ENCODE measurements around the gene HIPK2.

Gene HIPK2

DNA sequence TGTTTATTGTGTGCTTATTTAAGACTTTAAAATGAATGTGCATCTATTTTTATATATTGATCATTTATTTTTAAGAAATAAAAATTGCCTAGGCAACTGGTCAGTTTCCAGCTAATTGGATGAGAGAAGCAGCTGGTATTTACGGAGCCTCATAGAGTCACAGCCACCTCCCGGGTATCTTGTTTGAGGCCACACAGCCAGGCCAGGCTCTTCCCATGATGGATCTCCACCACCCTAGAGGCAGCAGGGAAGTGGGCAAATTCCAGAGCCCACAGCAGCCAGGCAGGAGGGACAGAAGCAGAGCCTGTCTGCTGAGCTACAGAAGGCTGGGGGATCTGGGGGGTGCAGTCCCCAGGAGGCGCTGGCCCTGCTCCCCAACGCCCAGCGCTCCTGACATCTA, 192.8 kb downstream of the HIPK2 start:
- DNase-seq: no peak

DNA sequence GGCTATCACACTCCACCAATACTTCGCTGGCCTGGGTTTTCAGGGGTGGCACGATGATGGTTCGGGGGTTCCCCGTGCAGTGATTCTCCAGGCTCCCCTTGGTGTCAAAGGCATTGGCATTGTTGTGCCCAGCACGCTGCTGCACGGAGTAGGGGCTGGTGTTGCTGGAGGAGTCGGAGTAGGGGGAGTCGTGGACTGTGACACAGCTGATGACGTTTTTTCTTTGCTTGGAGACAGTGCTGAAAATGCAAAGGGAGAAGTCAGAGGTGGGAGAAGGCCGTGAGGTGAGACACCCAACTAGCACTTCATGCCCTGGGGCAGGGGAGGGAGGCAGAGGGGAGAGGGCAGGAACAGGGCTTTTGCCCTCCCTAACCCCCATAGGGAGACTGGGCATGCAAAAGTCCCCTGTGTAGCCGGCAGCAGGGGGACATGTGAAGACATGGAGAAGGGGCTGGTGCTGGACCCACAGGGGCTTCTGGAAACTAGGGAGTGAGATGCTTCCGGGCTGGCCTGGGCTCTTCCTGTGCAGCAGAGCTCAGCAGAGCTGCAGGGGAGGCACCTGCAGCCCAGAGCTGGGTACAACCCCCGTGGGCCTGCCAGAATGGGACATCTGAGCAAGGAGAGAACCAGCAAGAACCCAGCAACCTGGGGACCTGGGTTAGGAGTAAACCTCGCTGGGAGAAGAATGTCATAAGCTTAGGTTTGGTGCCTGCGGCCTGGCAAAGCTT, 193.8 kb downstream of the HIPK2 start:
- no peak for DNase-seq

DNA sequence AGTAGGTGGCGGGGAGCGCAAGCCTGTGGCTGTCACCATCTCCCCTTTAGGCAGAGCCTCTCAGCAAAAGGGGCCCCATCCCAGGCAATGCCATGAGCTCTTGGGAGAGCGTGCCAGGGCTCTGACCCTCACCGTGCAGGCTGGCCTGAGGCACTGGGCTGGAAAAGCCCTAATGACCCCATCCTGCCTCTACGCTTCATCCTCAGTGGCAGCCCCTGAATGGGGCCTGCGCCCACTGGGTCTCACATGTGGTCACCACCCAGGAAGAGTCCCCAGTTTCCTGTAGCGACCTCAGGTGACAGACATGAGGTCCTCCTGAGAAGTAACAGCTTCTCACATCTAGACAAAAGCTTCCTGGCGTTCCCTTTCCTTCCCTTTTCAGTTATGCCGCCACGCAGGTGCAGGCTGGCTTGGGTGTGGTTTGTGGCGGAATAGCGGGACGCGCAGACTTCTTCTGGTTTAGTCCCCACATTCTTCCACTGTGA, 195.1 kb downstream of the HIPK2 start:
- no peak for DNase-seq

DNA sequence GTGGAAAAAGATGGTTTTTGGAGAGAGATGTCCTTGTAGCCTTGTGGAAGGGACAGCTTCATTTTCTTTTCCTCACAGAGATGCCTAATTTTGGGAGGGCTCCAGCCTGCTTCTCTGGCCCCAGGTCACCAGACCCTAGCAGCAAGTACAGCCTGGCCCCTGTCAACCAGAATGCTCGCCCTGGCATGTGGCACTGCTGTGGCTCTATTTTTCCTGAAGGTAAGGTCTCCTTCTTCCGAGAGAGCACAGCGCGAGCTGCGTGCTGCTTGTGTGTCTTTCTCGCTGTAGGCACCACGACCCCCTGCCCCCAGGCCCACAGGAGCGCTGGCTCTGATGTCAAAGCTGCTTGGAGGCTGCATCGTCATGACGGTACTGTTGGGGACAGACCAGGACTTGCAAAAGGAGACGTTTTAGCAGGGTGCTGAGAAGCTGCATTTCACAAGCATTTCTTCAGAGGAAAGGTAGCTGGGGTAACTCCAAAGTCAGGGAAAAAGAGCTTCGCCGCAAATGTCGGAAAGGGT, 195.6 kb downstream of the HIPK2 start:
- no peak for DNase-seq

DNA sequence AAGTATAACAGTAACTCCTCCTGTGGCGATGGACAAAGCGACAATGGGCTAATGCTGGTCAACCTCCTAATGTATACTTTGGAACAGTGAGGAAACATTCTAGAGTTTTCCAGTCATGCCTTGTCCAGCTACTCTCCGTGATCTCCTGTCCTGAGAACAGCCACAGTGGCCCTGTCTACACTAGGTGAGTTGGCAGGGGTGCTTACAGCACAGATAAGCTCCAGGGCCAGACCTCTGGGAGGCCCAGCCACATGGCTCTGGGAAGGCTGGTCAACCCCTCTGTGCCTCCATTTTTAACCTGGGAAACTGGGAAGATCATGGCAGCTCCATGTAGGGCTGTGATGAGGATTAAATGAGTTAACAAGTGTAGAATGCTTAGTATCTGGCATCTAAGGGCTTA, 197.4 kb downstream of the HIPK2 start:
- DNase-seq: no peak

DNA sequence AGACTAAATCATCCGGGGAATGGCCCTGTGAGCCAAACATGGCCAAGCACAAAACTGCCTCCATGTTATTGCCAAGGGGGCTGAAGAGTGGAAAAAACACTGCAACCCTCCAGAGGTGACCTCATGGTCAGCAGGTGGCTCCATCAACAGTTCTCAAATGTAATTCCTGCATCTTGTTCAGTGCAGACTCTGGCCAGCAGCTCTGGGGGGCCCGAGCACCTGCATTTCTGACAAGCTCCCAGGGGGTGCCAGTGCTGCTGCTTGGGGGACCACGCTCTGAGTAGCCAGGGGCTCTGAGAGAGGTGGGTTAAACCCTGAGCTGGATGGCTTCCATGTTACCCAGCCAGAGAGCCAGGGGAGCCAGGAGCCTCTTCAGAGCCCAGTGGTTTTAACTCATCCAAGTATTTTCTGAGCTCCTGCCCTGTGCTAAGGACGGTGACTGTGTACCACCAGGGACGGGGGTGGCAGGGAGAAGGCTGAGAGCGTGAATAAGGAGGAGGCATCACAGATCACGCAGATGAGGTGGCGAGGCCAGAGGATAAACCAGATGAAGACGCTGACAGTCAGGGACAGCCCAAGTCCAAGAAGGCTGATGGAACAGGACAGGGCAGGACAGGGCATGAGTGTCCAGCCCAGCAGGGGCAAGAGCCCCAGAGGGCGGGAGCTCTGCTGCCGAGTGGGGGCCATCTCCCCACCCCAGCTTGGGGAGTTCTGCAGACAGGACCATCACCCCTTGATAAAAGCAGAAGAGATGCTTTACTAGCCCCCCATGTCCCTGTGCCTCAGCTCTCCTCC, 201.4 kb downstream of the HIPK2 start:
- DNase-seq: no peak

DNA sequence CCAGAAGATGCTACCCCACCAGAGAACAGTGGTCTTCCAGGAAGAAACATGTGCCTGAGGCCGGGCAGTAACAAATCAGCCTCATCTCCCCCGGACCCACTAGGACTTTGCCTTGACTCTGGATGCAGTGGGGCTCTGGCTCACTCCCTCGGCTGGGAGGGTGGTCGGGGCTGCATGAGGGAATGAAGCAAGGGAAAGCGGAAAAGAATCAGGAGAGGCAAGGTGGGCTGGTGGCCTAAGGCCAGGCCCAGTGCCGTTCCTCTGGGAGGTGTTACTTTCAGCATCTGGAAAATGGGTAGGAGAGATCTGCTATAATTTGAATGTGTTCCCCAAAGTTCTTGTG, 202.5 kb downstream of the HIPK2 start:
- no peak for DNase-seq

DNA sequence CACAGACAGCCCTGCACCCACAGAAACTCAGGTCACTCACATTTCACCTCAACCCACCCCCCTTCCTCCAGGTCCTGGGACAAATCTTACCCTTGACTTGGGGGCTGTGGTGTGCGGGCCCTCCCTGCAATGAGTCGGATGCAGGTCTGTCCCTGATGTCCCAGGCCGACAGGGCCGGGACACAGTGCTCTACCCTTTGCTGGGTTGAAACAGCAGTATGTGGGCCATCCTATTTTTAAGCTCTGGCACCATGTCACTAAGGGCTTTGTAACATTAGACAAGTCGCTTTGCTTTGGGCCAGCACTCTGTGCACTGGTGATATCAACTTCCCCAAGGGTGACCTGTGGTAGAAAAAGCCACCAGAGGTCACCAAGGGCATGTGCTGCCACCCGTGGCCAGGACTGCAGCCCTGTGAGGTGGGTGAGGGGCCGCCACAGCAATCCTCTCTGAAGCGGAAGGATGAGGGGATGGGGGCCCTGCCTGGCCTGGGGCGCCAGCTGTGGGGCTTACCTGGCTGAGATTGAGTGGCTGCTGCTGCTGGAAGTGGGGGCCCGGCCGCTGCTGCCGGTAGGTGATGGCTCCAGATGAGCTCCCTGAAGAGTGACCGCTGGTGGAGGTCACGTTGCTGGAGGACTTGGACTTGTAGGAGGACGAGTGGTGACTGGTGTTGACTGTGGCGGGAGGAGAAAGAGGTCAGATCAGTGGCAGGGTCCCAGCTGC, 203.0 kb downstream of the HIPK2 start:
- DNase-seq: no peak

DNA sequence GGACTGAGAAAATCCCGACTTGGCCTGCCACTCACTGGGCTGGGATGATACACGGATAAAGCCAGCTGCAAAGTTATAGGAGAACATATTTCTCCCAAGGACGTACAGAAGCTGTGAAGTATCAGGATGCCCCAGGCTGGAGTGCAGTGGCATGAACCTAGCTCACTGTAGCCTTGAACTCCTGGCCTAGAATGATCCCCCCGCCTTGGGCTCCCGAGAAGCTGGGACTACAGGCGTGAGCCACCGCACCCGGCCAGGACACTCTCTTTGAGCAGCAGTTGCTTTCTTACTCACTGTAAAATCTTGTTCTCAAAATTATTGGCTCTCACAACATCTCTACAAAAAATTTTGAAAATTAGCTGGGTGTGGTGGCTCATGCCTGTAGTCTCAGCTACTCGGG, 203.9 kb downstream of the HIPK2 start:
- no peak for DNase-seq

DNA sequence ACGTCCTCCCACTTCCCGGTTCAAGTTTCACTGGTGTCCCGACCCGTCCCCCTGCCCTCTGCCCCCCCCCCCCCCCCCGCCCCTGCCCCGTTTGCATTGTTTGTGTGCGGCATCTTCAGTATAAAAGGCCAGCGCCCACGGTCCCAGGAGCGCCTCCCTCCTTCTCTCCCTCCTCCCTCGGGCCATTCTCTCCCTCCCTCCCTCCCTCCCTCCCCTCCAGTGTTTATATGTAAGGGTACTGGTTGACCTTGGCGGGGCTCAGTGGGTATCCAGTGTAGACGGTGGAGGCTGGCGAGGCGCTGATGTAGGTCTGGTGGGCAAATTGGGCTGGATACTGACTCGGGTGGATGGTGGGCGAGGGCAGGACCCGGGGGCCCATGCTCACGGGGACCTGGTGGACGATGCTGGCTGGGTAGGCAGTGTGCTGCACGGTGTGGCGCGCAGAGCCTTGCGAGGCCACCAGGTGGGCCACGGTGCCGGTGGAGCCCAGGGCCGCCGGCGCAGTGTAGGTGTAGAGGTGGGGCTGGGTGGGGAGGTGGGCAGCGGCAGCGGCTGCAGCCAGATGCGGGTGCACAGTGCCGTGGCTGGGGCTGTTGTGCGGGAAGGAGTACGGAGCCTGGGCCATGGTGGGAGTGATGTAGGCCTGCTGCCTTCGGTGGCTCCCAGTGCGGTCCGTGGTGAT, 205.0 kb downstream of the HIPK2 start:
- no peak for DNase-seq

DNA sequence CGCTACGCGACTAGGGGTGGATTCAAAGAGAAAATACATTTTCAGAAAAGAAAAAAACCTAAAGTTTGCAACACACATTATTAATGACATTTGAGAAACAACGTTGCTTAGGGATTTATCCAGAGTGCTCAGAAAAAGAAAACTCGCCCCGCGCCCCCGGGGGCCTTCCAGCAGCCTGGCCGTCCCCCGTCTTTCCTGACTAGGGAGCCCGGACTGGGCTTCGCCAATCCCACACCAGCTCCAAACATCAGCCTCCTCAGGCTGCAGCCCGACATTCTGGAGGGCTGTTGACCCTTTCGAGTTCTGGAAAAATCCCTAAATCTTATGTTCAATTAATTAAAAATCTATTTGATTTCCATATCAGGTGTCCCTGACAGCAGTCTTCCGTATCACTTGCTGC, 205.7 kb downstream of the HIPK2 start:
- DNase-seq: no peak

DNA sequence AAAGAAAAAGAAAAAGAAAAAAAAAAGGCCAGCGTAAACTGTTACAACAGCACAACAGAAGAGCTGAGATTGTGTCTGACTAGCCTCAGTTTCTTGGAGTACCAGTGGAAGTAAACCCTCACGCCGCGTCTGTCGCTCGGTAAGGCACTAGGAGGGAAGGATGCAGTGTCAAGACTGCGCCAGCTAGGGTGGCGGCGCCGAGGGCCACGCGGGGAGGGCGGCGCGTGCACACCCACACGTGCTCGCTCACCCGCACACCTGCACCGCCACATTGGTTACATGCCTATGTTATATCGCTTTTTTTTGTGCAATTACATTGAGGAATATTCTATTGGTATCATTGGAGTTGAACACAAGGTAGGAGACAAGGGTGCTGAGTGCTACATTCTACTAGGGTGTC, 206.1 kb downstream of the HIPK2 start:
- DNase-seq: no peak

DNA sequence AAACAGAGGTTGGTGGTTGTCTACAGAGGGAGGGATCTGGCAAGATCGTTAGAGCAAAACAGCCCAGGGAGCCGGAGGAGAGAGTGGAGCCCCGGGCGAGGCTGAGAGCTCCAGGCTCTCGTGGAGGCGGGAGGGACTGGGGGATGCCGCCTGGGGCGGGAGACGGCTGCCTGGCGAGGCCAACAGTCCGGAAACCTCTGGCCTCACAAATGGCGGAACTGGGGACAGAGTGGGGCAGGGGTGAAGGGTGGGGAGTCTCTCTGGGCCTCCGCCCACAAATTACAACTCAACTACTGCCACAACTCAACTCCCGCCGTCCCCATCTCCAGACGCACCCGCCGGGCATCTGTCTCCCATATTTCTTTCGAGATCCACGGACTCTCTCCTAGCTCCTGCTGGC, 206.6 kb downstream of the HIPK2 start:
- DNase-seq: no peak

DNA sequence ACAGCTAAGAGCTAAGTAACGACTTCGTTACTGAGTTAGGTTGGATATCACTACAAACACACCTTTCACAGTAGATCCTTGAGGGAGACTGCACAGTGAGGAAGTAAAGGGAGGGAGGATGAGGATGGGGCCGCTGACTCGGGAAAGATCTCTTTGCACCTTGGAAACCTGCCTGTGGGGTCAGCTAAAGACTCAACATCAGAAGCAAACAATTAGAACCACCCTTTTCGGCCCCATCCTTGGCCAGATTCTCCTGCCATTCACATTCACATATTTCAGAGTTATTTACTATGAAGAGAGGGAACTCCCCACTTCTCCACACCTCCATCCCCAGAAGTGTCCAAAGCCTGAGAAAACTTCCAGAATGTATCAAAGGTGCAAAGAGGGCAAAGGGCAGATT, 207.2 kb downstream of the HIPK2 start:
- no peak for DNase-seq

DNA sequence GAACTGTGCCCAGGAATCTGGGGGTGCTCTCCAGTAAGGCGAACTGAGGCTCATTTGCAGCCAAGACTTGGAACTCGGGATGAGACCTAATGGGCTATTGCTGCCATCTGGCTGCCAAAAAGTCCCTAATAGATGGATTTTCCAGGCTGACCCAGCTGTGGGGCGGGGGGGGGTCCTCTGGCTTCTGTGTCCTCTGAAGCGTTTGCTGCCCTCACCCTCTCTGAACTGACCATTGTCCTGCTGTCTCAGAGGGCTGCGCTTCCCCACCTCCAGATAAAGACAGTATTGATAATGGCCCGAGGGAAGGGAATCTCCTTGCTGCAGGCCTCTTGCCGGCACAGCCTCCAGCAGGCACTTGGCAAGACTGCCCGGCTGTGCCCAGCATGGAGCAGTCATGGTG, 207.7 kb downstream of the HIPK2 start:
- no peak for DNase-seq

DNA sequence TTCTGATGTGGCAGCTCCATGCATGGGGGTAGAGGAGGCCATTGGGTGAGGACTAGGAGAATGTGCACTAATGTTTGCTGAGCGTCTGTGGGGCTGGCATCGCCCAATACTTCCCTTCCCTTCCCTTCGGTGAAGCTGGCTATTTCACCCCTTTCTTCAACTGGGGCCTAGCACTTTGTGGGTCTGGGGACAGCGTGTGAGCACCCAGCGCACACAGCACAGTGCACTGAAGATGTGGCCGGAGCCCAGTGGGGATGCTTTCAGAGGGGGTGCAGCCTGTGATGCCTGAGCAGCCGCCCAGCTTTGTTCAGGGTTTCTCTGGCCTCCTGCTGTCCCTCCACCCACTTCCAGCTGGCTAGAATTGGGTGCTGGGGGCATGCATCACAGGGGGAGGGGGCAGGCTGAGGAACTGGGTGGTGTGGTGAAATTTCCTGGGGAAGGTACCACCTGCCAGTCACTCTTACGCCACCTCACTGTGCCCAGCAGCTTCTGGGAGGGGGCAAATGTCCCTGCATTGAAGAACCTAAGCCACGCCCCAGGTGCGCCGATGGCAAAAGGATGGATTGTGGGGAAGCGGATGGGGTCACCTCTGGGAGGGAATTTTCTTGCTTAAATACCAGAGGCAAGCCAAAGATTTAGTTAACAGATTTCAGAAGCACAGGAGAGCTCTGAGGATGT, 208.8 kb downstream of the HIPK2 start:
- no peak for DNase-seq

DNA sequence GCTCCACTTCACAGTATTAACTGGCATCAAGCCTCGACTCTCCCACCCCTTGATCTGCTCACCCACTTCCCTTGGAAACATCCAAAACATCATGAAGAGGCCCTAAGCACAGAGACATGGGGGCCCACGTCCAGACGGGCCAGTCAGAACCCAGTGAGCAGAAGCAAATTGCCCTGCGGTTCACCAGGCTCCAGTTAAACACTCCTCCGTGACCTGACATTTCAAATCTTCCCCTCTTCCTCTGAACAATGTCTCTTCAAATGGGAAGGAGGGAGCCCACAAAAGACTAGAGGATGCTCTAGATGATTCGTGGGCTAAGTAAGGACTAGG, 209.5 kb downstream of the HIPK2 start:
- no peak for DNase-seq

DNA sequence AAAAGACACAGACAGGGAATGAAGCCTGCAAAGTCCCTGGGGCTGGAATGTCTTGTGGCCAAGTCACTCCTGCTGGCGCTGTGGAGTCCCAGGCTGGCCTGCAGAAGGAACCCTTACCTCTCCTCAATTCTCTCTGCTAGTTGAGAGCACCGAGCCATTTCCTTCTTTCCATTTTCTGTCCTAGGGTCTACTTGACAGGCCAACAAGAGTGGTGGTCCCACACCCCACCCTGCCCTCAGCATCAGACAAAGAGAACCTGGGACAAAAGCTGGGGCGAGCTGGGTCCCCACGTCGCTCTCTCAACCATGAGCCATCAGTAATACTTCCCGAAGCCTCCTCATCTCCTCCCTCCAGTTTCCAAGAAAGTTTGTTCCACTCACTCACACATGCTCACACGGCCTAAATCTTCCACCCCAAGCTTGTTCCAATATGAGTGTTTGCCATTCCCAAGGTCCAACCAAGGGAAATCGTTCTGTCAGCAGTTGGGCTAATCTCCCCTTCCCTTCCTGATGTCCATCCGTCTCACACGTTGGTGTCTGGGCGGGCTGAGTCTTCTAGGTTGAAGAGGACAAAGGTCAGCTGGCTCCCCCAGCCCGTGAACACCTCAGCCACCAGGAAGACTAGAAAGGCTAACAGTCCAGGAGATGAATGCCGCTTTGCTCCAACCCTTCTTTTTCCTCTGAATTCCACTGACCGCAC, 210.0 kb downstream of the HIPK2 start:
- DNase-seq: no peak

DNA sequence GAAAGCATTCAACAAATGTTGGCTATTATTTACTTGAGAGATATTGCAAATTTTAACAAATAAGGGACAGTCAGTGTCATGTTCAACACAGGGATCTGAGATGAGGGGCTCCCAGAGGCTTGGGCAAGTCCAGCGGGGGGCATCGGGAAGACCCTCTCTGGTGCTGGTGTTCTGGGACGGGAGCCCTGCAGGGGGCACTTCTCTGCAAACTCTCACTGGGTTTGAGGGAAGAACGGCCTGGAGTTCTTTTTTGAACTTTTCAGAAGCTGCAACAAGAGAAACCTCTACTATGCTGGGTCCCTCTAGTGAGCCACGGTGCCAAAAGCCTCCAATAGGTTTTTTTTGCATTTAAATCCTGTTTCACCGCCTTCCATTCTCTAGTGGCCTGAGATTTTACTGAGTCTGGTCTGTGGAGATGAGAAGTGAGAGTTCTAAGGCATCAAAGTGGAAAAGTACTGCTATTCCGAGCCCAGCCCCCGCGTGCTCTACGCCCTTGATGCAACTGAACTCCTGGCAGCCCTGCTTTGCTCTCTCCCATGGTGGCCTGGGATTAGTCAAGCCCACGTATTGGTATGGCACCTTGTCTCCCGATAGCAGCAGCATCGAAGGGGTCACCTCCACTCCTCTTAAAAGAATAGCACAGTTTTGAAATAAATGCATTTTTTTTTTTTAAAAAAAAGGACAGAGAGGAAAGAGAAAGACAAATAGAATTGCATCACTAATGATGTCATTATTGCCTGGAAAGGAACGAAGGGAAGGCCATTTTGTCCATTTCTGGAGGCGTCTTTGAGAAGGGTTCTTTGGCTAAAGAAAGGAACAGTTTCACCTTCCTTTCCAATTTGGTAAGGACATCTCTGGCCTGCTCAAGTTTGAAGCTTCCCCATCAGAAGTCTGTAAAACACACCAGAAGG, 210.8 kb downstream of the HIPK2 start:
- no peak for DNase-seq

DNA sequence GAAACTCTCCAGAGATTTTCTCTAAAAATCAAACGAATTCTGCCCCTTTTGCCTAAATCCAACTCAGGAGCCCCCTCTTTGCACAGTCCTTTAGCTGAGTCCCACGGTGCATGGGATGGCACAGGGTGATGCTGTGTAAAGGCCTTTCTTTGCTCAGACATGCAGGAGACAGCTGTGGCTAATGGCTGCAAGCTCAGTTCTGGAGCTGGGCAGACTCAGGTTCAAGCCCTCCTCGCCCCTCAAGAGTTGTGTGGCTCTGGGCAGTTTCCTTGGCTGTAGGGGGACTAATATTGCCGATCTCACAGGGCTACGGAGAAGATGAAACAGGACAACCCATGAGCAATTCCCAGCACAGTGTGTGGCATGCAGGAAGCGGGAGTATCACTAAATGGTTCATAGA, 211.7 kb downstream of the HIPK2 start:
- no peak for DNase-seq

DNA sequence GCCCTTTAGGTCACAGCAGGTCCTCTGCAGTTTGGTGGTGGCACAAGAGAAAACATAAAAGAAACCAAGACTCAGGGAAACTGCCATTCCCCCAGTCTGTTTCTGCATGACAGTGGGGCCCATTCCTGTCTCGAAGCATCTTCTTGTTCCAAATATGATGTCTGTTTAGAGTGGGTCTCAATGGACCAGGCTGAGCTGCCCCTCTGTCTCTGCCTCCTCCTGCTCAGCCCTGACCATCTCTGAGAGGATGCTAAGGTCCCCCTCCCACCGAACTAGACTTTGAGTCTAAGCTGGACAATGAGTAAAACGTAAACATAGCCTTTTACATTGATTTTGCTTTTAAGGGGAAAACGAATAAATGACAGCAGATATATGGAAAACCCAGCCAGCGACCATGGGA, 213.9 kb downstream of the HIPK2 start:
- no peak for DNase-seq
